ENCODE data around the gene SLX4IP.

SLX4IP gene

GRCh38 chr20:10522328-10522727, 87.2 kb downstream of the SLX4IP start:
- no peak overlapping the region for H3K4me3 ChIP-seq (replicated peaks; ENCODE audit: low read depth, low read length)
- TF ChIP-seq CTCF (IDR thresholded peaks at IDR 0.05; ENCODE audit: low read depth, low read length, missing control alignments) = no peak
- DNase-seq (ENCODE audit: extremely low read depth, low read depth) = no peak

- no peak for DNase-seq (ENCODE audit: extremely low read depth, low read depth)
- TF ChIP-seq CTCF (IDR thresholded peaks at IDR 0.05; ENCODE audit: low read depth, low read length, missing control alignments) = no peak
- no peak overlapping the region for H3K4me3 ChIP-seq (replicated peaks; ENCODE audit: low read depth, low read length)
These were observed 88.3 kb downstream of the SLX4IP start for GRCh38 chr20:10523443-10523842.

- TF ChIP-seq CTCF (IDR thresholded peaks at IDR 0.05; ENCODE audit: low read depth, low read length, missing control alignments) = no peak
- no peak for DNase-seq (ENCODE audit: extremely low read depth, low read depth)
- no peak overlapping the region for H3K4me3 ChIP-seq (replicated peaks; ENCODE audit: low read depth, low read length)
These were observed 89.0 kb downstream of the SLX4IP start for GRCh38 chr20:10524034-10524476.

GRCh38 chr20:10524643-10525042, 89.5 kb downstream of the SLX4IP start:
- H3K4me3 ChIP-seq (replicated peaks; ENCODE audit: low read depth, low read length) = no peak overlapping the region
- no peak for TF ChIP-seq CTCF (IDR thresholded peaks at IDR 0.05; ENCODE audit: low read depth, low read length, missing control alignments)
- DNase-seq (ENCODE audit: extremely low read depth, low read depth) = no peak

- TF ChIP-seq CTCF (IDR thresholded peaks at IDR 0.05; ENCODE audit: low read depth, low read length, missing control alignments) = no peak
- no peak for DNase-seq (ENCODE audit: extremely low read depth, low read depth)
- no peak overlapping the region for H3K4me3 ChIP-seq (replicated peaks; ENCODE audit: low read depth, low read length)
These were observed 92.7 kb downstream of the SLX4IP start for GRCh38 chr20:10527781-10528180.

GRCh38 chr20:10530883-10531282, 95.8 kb downstream of the SLX4IP start:
- H3K4me3 ChIP-seq (replicated peaks; ENCODE audit: low read depth, low read length) = no peak overlapping the region
- no peak for TF ChIP-seq CTCF (IDR thresholded peaks at IDR 0.05; ENCODE audit: low read depth, low read length, missing control alignments)
- DNase-seq (ENCODE audit: extremely low read depth, low read depth) = no peak

GRCh38 chr20:10531848-10532247, 96.7 kb downstream of the SLX4IP start:
- no peak for DNase-seq (ENCODE audit: extremely low read depth, low read depth)
- TF ChIP-seq CTCF (IDR thresholded peaks at IDR 0.05; ENCODE audit: low read depth, low read length, missing control alignments) = no peak
- no peak overlapping the region for H3K4me3 ChIP-seq (replicated peaks; ENCODE audit: low read depth, low read length)
